ENCODE data around the gene TUBGCP4.
"Not testable (repeated sequence)": the region's sequence is repeated elsewhere in the genome, so short reads cannot be mapped to it uniquely, and the experiment has no call there.

TUBGCP4 gene, protein sequence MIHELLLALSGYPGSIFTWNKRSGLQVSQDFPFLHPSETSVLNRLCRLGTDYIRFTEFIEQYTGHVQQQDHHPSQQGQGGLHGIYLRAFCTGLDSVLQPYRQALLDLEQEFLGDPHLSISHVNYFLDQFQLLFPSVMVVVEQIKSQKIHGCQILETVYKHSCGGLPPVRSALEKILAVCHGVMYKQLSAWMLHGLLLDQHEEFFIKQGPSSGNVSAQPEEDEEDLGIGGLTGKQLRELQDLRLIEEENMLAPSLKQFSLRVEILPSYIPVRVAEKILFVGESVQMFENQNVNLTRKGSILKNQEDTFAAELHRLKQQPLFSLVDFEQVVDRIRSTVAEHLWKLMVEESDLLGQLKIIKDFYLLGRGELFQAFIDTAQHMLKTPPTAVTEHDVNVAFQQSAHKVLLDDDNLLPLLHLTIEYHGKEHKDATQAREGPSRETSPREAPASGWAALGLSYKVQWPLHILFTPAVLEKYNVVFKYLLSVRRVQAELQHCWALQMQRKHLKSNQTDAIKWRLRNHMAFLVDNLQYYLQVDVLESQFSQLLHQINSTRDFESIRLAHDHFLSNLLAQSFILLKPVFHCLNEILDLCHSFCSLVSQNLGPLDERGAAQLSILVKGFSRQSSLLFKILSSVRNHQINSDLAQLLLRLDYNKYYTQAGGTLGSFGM

GRCh38 chr15:43370975-43371974 lies at the start of gene TUBGCP4, which contains the start of gene ZSCAN29:
TUBGCP4 (plus strand) TSS chr15:43371101; CDS start chr15:43371355, 254 bp downstream.
ZSCAN29 (minus strand) TSS chr15:43371043; CDS start chr15:43369913, 1,130 bp downstream.
- DNase-seq (ENCODE audit: low read depth), result peak; percentile 64

DNA sequence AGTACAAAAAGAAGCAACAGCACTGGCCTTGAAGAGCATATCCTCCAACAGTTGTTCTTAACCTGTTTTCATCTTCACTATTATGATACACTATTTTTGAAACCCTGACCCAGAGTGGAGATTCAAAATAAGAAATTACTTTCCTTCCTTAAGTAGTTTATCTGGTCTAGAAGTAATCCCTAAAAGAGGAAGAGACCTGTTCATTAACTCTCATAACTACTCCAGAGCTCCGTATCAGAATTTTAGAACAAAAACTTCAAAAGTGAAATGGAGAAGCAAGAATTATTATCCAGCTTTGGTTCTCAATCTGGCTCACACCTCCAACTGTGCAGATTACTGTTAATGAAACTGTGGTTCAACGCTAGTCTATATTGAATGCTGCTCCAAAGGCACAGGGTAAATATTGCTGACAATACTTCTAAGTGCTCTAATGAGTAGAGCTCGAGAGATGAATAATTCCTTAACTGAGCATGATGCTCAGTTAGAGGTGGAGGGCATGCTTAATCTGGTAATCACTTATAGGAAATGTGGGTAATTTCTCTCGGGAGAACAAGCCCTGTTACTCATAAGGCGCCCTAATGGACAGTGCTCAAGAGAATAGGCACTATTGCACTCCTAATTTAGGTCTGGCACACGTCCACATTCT lies 45.7 kb upstream of the TUBGCP4 start:
- DNase-seq (ENCODE audit: low read depth), result no peak

GRCh38 chr15:43329217-43329959 lies 41.5 kb upstream of the TUBGCP4 start:
- DNase-seq (ENCODE audit: low read depth), result no peak

- peak; percentile 82 for DNase-seq (ENCODE audit: low read depth)
Observed at GRCh38 chr15:43329960-43330779, 40.7 kb upstream of the TUBGCP4 start, which contains the start of gene LCMT2. LCMT2 (minus strand) TSS chr15:43330573; CDS start chr15:43330489, 84 bp downstream.

DNA sequence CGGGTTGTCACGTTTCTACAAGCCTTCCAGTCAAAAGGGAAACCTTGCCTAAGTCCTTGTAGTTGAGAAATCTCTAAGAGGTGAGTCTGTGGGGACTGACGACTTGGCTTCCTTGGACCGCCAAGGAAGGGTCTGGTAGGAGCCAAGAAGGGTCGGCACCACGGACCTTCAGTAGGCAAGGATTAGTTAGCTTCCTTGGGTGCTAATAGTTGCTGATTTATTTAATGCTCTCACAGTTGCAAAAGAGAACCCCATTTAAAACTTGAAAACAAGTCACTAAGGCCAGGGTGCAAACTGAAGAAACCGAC lies 40.2 kb upstream of the TUBGCP4 start:
- no peak for DNase-seq (ENCODE audit: low read depth)

DNA sequence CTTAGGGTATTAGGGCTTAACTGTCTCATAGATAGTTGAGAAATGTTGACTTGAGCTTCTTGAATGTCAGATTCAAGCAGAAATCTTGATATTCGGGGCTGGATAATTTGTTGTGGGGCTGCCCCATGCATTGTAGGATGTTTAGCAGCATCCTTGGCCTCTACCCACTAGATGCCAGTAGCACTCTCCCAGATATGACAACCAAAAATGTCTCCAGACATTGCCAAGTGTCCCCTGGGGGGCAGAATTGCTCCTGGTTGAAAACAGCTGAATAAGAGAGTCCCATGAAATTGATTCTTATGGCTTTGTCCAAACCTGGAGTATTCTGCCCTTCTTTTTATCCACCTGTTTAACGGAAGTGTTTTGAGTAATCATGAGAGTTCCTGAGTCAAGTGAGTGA lies 24.6 kb upstream of the TUBGCP4 start:
- no peak for DNase-seq (ENCODE audit: low read depth)

GRCh38 chr15:43347114-43347513 lies 23.8 kb upstream of the TUBGCP4 start:
- no peak for DNase-seq (ENCODE audit: low read depth)

GRCh38 chr15:43352693-43353382 lies 18.1 kb upstream of the TUBGCP4 start:
- no peak for DNase-seq (ENCODE audit: low read depth)

- DNase-seq (ENCODE audit: low read depth), result no peak
Observed at GRCh38 chr15:43360821-43361220, 10.1 kb upstream of the TUBGCP4 start.

DNA sequence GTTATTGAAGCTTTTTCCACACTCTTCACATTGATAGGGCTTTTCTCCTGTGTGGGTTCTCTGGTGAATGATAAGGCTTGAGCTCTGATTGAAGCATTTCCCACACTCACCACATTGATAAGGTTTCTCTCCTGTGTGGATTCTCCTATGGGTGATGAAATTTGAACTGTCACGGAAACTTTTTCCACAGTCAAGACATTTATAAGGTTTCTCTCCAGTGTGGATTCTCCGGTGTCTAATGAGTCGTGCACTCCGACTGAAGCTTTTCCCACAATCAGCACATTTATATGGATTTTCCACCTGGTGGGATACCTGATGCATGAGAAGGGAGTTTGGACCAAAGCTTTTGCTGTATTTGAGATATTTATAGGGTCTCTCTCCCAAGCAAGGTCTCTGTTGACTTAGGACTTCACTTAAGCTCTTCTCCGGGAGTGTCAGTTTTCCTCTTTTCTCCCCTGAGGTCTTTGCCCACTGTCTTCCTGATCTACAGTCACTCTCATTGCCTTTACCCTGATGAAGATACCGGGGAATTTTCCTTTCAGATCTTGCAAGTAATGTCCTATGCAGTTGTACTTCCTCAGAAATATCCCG lies 9.5 kb upstream of the TUBGCP4 start:
- no peak for DNase-seq (ENCODE audit: low read depth)

GRCh38 chr15:43370310-43370974 lies 459 bp upstream of the TUBGCP4 start:
- DNase-seq (ENCODE audit: low read depth), result no peak

DNA sequence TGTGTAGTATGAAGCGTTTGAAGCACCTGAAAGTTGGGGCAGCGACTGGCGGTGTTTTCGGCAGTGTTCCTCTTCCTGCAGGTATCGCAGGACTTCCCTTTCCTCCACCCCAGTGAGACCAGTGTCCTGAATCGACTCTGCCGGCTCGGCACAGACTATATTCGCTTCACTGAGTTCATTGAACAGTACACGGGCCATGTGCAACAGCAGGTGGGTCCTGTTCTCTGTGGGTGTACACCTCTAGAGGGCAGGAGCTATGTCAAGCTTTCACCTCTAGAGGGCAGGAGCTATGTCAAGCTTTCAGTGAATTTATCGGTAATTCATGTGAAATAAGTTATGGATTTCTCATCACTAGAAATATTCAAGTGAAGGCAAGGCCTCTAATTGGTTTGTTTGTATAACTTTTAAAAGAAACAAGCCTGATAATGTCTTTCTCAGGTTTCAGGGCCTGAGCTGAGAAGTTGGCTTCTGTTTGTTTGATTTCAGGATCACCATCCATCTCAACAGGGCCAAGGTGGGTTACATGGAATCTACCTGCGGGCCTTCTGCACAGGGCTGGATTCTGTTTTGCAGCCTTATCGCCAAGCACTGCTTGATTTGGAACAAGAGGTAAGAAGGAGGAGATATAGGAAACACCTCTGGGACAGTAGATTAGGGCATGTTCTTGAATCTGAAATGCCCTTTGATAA lies 5.3 kb downstream of the TUBGCP4 start:
- DNase-seq (ENCODE audit: low read depth), result peak; percentile 0

- no peak for DNase-seq (ENCODE audit: low read depth)
Observed at GRCh38 chr15:43378601-43379000, 7.7 kb downstream of the TUBGCP4 start.

- no peak for DNase-seq (ENCODE audit: low read depth)
Observed at GRCh38 chr15:43382310-43382709, 11.4 kb downstream of the TUBGCP4 start.

GRCh38 chr15:43383070-43383469 lies 12.2 kb downstream of the TUBGCP4 start:
- no peak for DNase-seq (ENCODE audit: low read depth)

- DNase-seq (ENCODE audit: low read depth), result no peak
Observed at GRCh38 chr15:43390723-43391122, 19.8 kb downstream of the TUBGCP4 start.

- DNase-seq (ENCODE audit: low read depth), result not testable (repeated sequence)
Observed at GRCh38 chr15:43393592-43393991, 22.7 kb downstream of the TUBGCP4 start.

- DNase-seq (ENCODE audit: low read depth), result no peak
Observed at GRCh38 chr15:43402255-43402654, 31.4 kb downstream of the TUBGCP4 start.

Data from activated T-helper 1 cell treated with Interleukin-2 at 50 U/mL for 16 hours (primary cell).